Gastroesophageal sphincter (tissue), 3 donors: ENCODE measurements around the gene ARHGEF16.

Experiments
- EP300 ChIP-seq: sonication (generic); formaldehyde crosslinking; IDR thresholded peaks from one replicate; pipeline ENCODE4 v1.6.1; 2017; ENCODE audit warnings: antibody characterized with exemption, mild to moderate bottlenecking
- POLR2A ChIP-seq, 2 donors: fragments of 450-650 bp; IDR thresholded peaks; one replicate each; pipeline ENCODE4 v1.6.1; 2017; ENCODE audit warnings: antibody characterized with exemption in 2 of 2, mild to moderate bottlenecking in 2 of 2, moderate library complexity in 1 of 2
- TF ChIP-seq, protein P1 (sequence below), 4 experiments: fragments of 200-600 bp in 2 of 4; fragments of 450-650 bp in 2 of 4; sonication (generic) in 1 of 4; IDR thresholded peaks; one replicate each; pipeline ENCODE4 v1.5.1; 2017 to 2019; ENCODE audit warnings: antibody characterized with exemption in 4 of 4, mild to moderate bottlenecking in 2 of 4, moderate library complexity in 2 of 4

DNA sequence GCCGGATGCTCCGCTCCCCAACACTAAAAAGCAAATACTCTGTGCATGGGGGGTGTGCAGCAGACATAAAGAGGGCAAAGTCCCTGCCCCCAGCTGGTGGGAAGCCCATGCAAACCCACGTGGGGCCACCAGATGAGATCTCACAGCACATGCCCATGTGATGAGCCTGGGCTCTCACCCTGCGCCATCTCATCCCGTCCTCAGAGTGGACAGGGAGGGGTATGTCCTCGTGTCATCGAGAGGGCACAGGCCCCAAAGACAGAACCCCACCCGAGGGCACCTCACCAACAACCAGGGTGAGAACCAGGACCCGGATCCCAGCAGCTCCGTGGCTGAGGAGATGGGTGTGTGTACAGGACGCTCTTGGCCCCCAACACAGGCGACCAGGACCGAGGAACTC lies 25.1 kb upstream of the ARHGEF16 start:
- TF ChIP-seq, protein P1, sequence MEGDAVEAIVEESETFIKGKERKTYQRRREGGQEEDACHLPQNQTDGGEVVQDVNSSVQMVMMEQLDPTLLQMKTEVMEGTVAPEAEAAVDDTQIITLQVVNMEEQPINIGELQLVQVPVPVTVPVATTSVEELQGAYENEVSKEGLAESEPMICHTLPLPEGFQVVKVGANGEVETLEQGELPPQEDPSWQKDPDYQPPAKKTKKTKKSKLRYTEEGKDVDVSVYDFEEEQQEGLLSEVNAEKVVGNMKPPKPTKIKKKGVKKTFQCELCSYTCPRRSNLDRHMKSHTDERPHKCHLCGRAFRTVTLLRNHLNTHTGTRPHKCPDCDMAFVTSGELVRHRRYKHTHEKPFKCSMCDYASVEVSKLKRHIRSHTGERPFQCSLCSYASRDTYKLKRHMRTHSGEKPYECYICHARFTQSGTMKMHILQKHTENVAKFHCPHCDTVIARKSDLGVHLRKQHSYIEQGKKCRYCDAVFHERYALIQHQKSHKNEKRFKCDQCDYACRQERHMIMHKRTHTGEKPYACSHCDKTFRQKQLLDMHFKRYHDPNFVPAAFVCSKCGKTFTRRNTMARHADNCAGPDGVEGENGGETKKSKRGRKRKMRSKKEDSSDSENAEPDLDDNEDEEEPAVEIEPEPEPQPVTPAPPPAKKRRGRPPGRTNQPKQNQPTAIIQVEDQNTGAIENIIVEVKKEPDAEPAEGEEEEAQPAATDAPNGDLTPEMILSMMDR (IDR thresholded peaks at IDR 0.05), result no peak
- TF ChIP-seq POLR2A (IDR thresholded peaks at IDR 0.05) (no peak), EP300 (no peak)
